Neural crest cell (in vitro differentiated cells): ENCODE data around the gene C19orf44. TPM values are rescaled to one million over a fixed set of nuclear protein-coding genes. Genes with fewer than 3 reads are reported as not detected.

Source experiments
- DNase-seq: peaks from one replicate; pipeline ENCODE4 v3.0.0; 2021; ENCODE audit warnings: low read depth, mixed read lengths, low spot score
- H3K27ac Mint-ChIP-seq: one replicate; pipeline ENCODE4 v1.8.0; 2021; ENCODE audit warnings: mild to moderate bottlenecking, mixed read lengths; ENCODE audit not compliant: unreplicated experiment
- H3K27me3 Mint-ChIP-seq: 2 replicates; pipeline ENCODE4 v1.8.0; 2021; ENCODE audit warnings: low read depth, mild to moderate bottlenecking, mixed read lengths
- H3K36me3 Mint-ChIP-seq: 2 replicates; pipeline ENCODE4 v1.8.0; 2021; ENCODE audit warnings: low read depth, mild to moderate bottlenecking, mixed read lengths
- H3K4me1 Mint-ChIP-seq: 2 replicates; pipeline ENCODE4 v1.8.0; 2021; ENCODE audit warnings: mixed read lengths
- H3K4me3 Mint-ChIP-seq: one replicate; pipeline ENCODE4 v1.8.0; 2021; ENCODE audit warnings: mild to moderate bottlenecking, mixed read lengths
- H3K9me3 Mint-ChIP-seq: 2 replicates; pipeline ENCODE4 v1.8.0; 2021; ENCODE audit warnings: mixed read lengths
- total RNA-seq: library from RNA; stranded (reverse); gene quantifications from 2 replicates; pipeline ENCODE4 v1.2.1, GENCODE V29; 2021
- TF ChIP-seq, protein P1 (sequence below): fragments of 200-600 bp; sonication (generic); conservative IDR thresholded peaks from 2 replicates; pipeline ENCODE4 v1.5.0; 2021; ENCODE audit warnings: antibody characterized with exemption, mild to moderate bottlenecking

Gene C19orf44
- total RNA-seq, 1 donor from 2014 or later: 9.6 TPM

DNA sequence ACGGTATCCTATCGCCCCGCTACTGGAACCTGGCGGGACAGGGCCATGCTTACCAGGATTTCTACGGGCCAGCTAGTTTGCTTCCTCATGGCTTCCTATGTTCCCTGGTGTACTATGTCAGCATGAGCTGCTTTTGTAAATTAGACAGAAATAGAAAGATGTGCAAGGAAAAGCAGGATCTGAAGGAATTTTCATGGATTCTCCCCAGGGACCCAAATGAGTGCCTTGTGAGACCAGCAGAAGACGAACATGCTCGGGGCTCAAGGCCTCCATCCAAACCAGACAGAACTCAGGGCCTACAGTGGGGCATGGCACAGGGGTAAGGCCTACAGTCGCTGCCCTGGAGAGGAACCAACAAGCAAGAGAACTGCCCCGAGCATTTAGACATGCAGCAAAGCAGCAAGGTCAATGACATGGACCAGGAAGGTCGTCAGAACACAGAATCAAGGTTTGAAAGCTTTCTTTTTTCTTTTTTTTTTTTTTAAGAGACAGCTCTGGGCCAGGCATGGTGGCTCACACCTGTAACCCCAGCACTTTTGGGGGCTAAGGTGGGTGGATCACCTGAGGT lies 41.8 kb upstream of the C19orf44 start:
- H3K27me3 Mint-ChIP-seq: no peaks in the 10 kb centered on the region
- H3K4me3 Mint-ChIP-seq: peak overlapping the region; percentile 59
- no peaks in the 10 kb centered on the region for H3K36me3 Mint-ChIP-seq
- H3K27ac Mint-ChIP-seq: no peak overlapping the region
- DNase-seq: no peak
- H3K9me3 Mint-ChIP-seq: no peaks in the 10 kb centered on the region
- TF ChIP-seq, protein P1, sequence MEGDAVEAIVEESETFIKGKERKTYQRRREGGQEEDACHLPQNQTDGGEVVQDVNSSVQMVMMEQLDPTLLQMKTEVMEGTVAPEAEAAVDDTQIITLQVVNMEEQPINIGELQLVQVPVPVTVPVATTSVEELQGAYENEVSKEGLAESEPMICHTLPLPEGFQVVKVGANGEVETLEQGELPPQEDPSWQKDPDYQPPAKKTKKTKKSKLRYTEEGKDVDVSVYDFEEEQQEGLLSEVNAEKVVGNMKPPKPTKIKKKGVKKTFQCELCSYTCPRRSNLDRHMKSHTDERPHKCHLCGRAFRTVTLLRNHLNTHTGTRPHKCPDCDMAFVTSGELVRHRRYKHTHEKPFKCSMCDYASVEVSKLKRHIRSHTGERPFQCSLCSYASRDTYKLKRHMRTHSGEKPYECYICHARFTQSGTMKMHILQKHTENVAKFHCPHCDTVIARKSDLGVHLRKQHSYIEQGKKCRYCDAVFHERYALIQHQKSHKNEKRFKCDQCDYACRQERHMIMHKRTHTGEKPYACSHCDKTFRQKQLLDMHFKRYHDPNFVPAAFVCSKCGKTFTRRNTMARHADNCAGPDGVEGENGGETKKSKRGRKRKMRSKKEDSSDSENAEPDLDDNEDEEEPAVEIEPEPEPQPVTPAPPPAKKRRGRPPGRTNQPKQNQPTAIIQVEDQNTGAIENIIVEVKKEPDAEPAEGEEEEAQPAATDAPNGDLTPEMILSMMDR: no peak
- H3K4me1 Mint-ChIP-seq: peaks cover 52% of the 10 kb centered on the region

GRCh38 chr19:16455489-16455888 lies 40.7 kb upstream of the C19orf44 start:
- Mint-ChIP-seq H3K4me1 (peaks cover 58% of the 10 kb centered on the region), H3K27ac (no peak overlapping the region), H3K27me3 (no peaks in the 10 kb centered on the region), H3K36me3 (no peaks in the 10 kb centered on the region), H3K9me3 (no peaks in the 10 kb centered on the region), H3K4me3 (no peak overlapping the region)
- DNase-seq: no peak
- TF ChIP-seq, protein P1: no peak

GRCh38 chr19:16456652-16457194 lies 39.5 kb upstream of the C19orf44 start:
- Mint-ChIP-seq H3K36me3 (no peaks in the 10 kb centered on the region), H3K27me3 (no peaks in the 10 kb centered on the region), H3K27ac (peak overlapping the region; percentile 86), H3K4me3 (peak overlapping the region; percentile 67), H3K4me1 (peaks cover 61% of the 10 kb centered on the region), H3K9me3 (no peaks in the 10 kb centered on the region)
- TF ChIP-seq, protein P1: no peak
- DNase-seq: no peak

GRCh38 chr19:16457195-16457953 lies 38.8 kb upstream of the C19orf44 start:
- no peaks in the 10 kb centered on the region for H3K9me3 Mint-ChIP-seq
- H3K4me1 Mint-ChIP-seq: peaks cover 62% of the 10 kb centered on the region
- peak overlapping the region; percentile 67 for H3K4me3 Mint-ChIP-seq
- peak overlapping the region; percentile 95 for H3K27ac Mint-ChIP-seq
- no peaks in the 10 kb centered on the region for H3K27me3 Mint-ChIP-seq
- no peaks in the 10 kb centered on the region for H3K36me3 Mint-ChIP-seq
- DNase-seq: peak; percentile 36
- TF ChIP-seq, protein P1: no peak

- H3K4me1 Mint-ChIP-seq: peaks cover 59% of the 10 kb centered on the region
- H3K27me3 Mint-ChIP-seq: no peaks in the 10 kb centered on the region
- TF ChIP-seq, protein P1: no peak
- no peak for DNase-seq
- no peaks in the 10 kb centered on the region for H3K36me3 Mint-ChIP-seq
- H3K4me3 Mint-ChIP-seq: peak overlapping the region; percentile 54
- peak overlapping the region; percentile 95 for H3K27ac Mint-ChIP-seq
- no peaks in the 10 kb centered on the region for H3K9me3 Mint-ChIP-seq
Measured at GRCh38 chr19:16457954-16458331, 38.3 kb upstream of the C19orf44 start.
